Effector memory CD8-positive, alpha-beta T cell (primary cell): ENCODE measurements around the gene TEAD4.
"Not testable (repeated sequence)": the region's sequence is repeated elsewhere in the genome, so short reads cannot be mapped to it uniquely, and the experiment has no call there.

Experiments used
- ATAC-seq: fragments of 150-1000 bp; cut with Tn5 transposase; replicated peaks from 2 replicates; pipeline ENCODE4 v1.10.0; 2021; ENCODE audit warnings: mild to moderate bottlenecking, moderate library complexity
- DNase-seq, 3 experiments: peaks; one replicate each; pipeline ENCODE4 v3.0.0; 2021
- H3K27ac Mint-ChIP-seq, 2 donors: one replicate each; pipeline ENCODE4 v1.8.0; 2022; ENCODE audit warnings: mild to moderate bottlenecking in 2 of 2, mixed read lengths in 2 of 2, moderate library complexity in 2 of 2
- H3K27me3 Mint-ChIP-seq, 2 donors: one replicate each; pipeline ENCODE4 v1.8.0; 2022; ENCODE audit warnings: mixed read lengths in 2 of 2
- H3K36me3 Mint-ChIP-seq: one replicate; pipeline ENCODE4 v1.8.0; 2022; ENCODE audit warnings: mild to moderate bottlenecking, moderate library complexity, mixed read lengths; ENCODE audit not compliant: insufficient read depth
- H3K4me1 Mint-ChIP-seq, 2 donors: one replicate each; pipeline ENCODE4 v1.8.0; 2022; ENCODE audit warnings: low read depth in 2 of 2, mixed read lengths in 2 of 2
- H3K4me3 Mint-ChIP-seq, 2 donors: one replicate each; pipeline ENCODE4 v1.8.0; 2022; ENCODE audit warnings: mild to moderate bottlenecking in 2 of 2, mixed read lengths in 2 of 2, moderate library complexity in 2 of 2
- H3K9me3 Mint-ChIP-seq, 2 donors: one replicate each; pipeline ENCODE4 v1.8.0; 2022; ENCODE audit warnings: mixed read lengths in 2 of 2

TEAD4 gene

GRCh38 chr12:3061501-3062215 lies 102.5 kb downstream of the TEAD4 start:
- Mint-ChIP-seq H3K4me1 (no peaks in the 10 kb centered on the region), H3K9me3 (peaks cover 0 to 4% of the 10 kb centered on the region in 2 donors), H3K27ac (no peak overlapping the region), H3K4me3 (no peak overlapping the region), H3K27me3 (peaks cover 35 to 52% of the 10 kb centered on the region in 2 donors), H3K36me3 (no peaks in the 10 kb centered on the region)
- no peak for DNase-seq
- no peak for ATAC-seq

- no peak overlapping the region for H3K27ac Mint-ChIP-seq
- no peaks in the 10 kb centered on the region for H3K4me1 Mint-ChIP-seq
- peaks cover 64 to 70% of the 10 kb centered on the region in 2 donors for H3K27me3 Mint-ChIP-seq
- no peak for ATAC-seq
- H3K9me3 Mint-ChIP-seq = peaks cover 0 to 4% of the 10 kb centered on the region in 2 donors
- no peak for DNase-seq
- H3K4me3 Mint-ChIP-seq = no peak overlapping the region
- no peaks in the 10 kb centered on the region for H3K36me3 Mint-ChIP-seq
These were observed 106.1 kb downstream of the TEAD4 start for GRCh38 chr12:3065300-3065699.

GRCh38 chr12:3065846-3066245 lies 106.6 kb downstream of the TEAD4 start:
- not testable (repeated sequence) for H3K4me1 Mint-ChIP-seq, ATAC-seq, H3K4me3 Mint-ChIP-seq, DNase-seq, H3K36me3 Mint-ChIP-seq, H3K9me3 Mint-ChIP-seq, H3K27ac Mint-ChIP-seq
- H3K27me3 Mint-ChIP-seq = peaks cover 59 to 66% of the 10 kb centered on the region in 2 donors

GRCh38 chr12:3069714-3070113 lies 110.5 kb downstream of the TEAD4 start:
- H3K27me3 Mint-ChIP-seq = peaks cover 32 to 39% of the 10 kb centered on the region in 2 donors
- no peak for DNase-seq
- no peaks in the 10 kb centered on the region for H3K9me3 Mint-ChIP-seq
- H3K36me3 Mint-ChIP-seq = no peaks in the 10 kb centered on the region
- peaks cover 0 to 2% of the 10 kb centered on the region in 2 donors for H3K4me1 Mint-ChIP-seq
- no peak overlapping the region for H3K27ac Mint-ChIP-seq
- ATAC-seq = no peak
- no peak overlapping the region for H3K4me3 Mint-ChIP-seq

GRCh38 chr12:3071107-3071506 lies 111.9 kb downstream of the TEAD4 start:
- no peak for ATAC-seq
- no peaks in the 10 kb centered on the region for H3K9me3 Mint-ChIP-seq
- peaks cover 32 to 39% of the 10 kb centered on the region in 2 donors for H3K27me3 Mint-ChIP-seq
- no peak overlapping the region for H3K27ac Mint-ChIP-seq
- H3K4me3 Mint-ChIP-seq = no peak overlapping the region
- no peak for DNase-seq
- H3K4me1 Mint-ChIP-seq = peaks cover 0 to 3% of the 10 kb centered on the region in 2 donors
- H3K36me3 Mint-ChIP-seq = peaks cover 4% of the 10 kb centered on the region

- H3K4me1 Mint-ChIP-seq = peaks cover 0 to 6% of the 10 kb centered on the region in 2 donors
- H3K4me3 Mint-ChIP-seq = no peak overlapping the region
- peaks cover 5% of the 10 kb centered on the region for H3K36me3 Mint-ChIP-seq
- H3K9me3 Mint-ChIP-seq = no peaks in the 10 kb centered on the region
- peaks cover 30 to 33% of the 10 kb centered on the region in 2 donors for H3K27me3 Mint-ChIP-seq
- ATAC-seq (no peak), DNase-seq (no peak)
- H3K27ac Mint-ChIP-seq = no peak overlapping the region
These were observed 112.5 kb downstream of the TEAD4 start for GRCh38 chr12:3071710-3072109.

GRCh38 chr12:3073438-3074250 lies 114.4 kb downstream of the TEAD4 start:
- no peak overlapping the region for H3K4me3 Mint-ChIP-seq
- no peaks in the 10 kb centered on the region for H3K9me3 Mint-ChIP-seq
- ATAC-seq (peak; percentile 63), DNase-seq (peak; percentile 81 to 84 (median 82))
- H3K4me1 Mint-ChIP-seq = peaks cover 0 to 11% of the 10 kb centered on the region in 2 donors
- H3K36me3 Mint-ChIP-seq = peaks cover 5% of the 10 kb centered on the region
- H3K27ac Mint-ChIP-seq = no peak overlapping the region
- peaks cover 15 to 19% of the 10 kb centered on the region in 2 donors for H3K27me3 Mint-ChIP-seq

GRCh38 chr12:3075315-3075714 lies 116.1 kb downstream of the TEAD4 start:
- DNase-seq (no peak), ATAC-seq (no peak)
- peaks cover 0 to 11% of the 10 kb centered on the region in 2 donors for H3K4me1 Mint-ChIP-seq
- H3K9me3 Mint-ChIP-seq = no peaks in the 10 kb centered on the region
- peaks cover 0 to 7% of the 10 kb centered on the region in 2 donors for H3K27me3 Mint-ChIP-seq
- peak overlapping the region; percentile 1 to 88 for H3K4me3 Mint-ChIP-seq
- peaks cover 5% of the 10 kb centered on the region for H3K36me3 Mint-ChIP-seq
- peak overlapping the region in 1 of 2 donors; percentile 7 for H3K27ac Mint-ChIP-seq

- no peaks in the 10 kb centered on the region for H3K27me3 Mint-ChIP-seq
- H3K9me3 Mint-ChIP-seq = no peaks in the 10 kb centered on the region
- peaks cover 5% of the 10 kb centered on the region for H3K36me3 Mint-ChIP-seq
- DNase-seq (peak; percentile 49 to 59 (median 50)), ATAC-seq (peak; percentile 78)
- peaks cover 0 to 11% of the 10 kb centered on the region in 2 donors for H3K4me1 Mint-ChIP-seq
- H3K4me3 Mint-ChIP-seq = peak within 1 kb of the TSS; percentile 84 to 88
- peak within 1 kb of the TSS; percentile 62 to 75 for H3K27ac Mint-ChIP-seq
These were observed 117.8 kb downstream of the TEAD4 start, which contains the start of gene TSPAN9 for GRCh38 chr12:3076730-3077571. Gene TSPAN9, plus strand, starts transcription at chr12:3077379. Its CDS starts 123,815 bp downstream, at chr12:3201194.

- Mint-ChIP-seq H3K9me3 (no peaks in the 10 kb centered on the region), H3K4me1 (peaks cover 0 to 13% of the 10 kb centered on the region in 2 donors), H3K27ac (peak overlapping the region; percentile 38 to 62), H3K4me3 (peak overlapping the region; percentile 61 to 78), H3K36me3 (peaks cover 5% of the 10 kb centered on the region), H3K27me3 (no peaks in the 10 kb centered on the region)
- peak in 1 of 3 experiments; percentile 12 for DNase-seq
- peak; percentile 11 for ATAC-seq
These were observed 118.4 kb downstream of the TEAD4 start for GRCh38 chr12:3077572-3078081.

- Mint-ChIP-seq H3K36me3 (peaks cover 5% of the 10 kb centered on the region), H3K4me1 (peaks cover 0 to 13% of the 10 kb centered on the region in 2 donors), H3K27ac (peak overlapping the region; percentile 38 to 62), H3K9me3 (no peaks in the 10 kb centered on the region), H3K27me3 (no peaks in the 10 kb centered on the region), H3K4me3 (peak overlapping the region; percentile 61 to 78)
- no peak for ATAC-seq
- DNase-seq = no peak
These were observed 119.1 kb downstream of the TEAD4 start for GRCh38 chr12:3078086-3078820.

- Mint-ChIP-seq H3K27ac (no peak overlapping the region), H3K36me3 (peaks cover 1% of the 10 kb centered on the region), H3K9me3 (no peaks in the 10 kb centered on the region), H3K4me1 (peaks cover 3 to 13% of the 10 kb centered on the region in 2 donors), H3K4me3 (no peak overlapping the region), H3K27me3 (no peaks in the 10 kb centered on the region)
- no peak for DNase-seq
- no peak for ATAC-seq
These were observed 121.9 kb downstream of the TEAD4 start for GRCh38 chr12:3081091-3081490.
